BLaER1 (cell line): ENCODE measurements around the gene CAP2.
"Not testable (repeated sequence)": the region's sequence is repeated elsewhere in the genome, so short reads cannot be mapped to it uniquely, and the experiment has no call there.

Source experiments
- H3K27ac ChIP-seq: shearing (Covaris generic); formaldehyde crosslinking; 2 replicates; pipeline ENCODE4 v1.8.1; 2022
- H3K27me3 ChIP-seq: shearing (Covaris generic); formaldehyde crosslinking; 2 replicates; pipeline ENCODE4 v1.8.1; 2022
- H3K36me3 ChIP-seq: shearing (Covaris generic); formaldehyde crosslinking; 2 replicates; pipeline ENCODE4 v1.8.1; 2022
- H3K4me1 ChIP-seq: shearing (Covaris generic); formaldehyde crosslinking; 2 replicates; pipeline ENCODE4 v1.8.1; 2022
- H3K4me2 ChIP-seq: shearing (Covaris generic); formaldehyde crosslinking; 2 replicates; pipeline ENCODE4 v1.8.1; 2022
- H3K4me3 ChIP-seq: shearing (Covaris generic); formaldehyde crosslinking; 2 replicates; pipeline ENCODE4 v1.8.1; 2022
- H3K9ac ChIP-seq: shearing (Covaris generic); formaldehyde crosslinking; 2 replicates; pipeline ENCODE4 v1.8.1; 2022
- H3K9me3 ChIP-seq: shearing (Covaris generic); formaldehyde crosslinking; 2 replicates; pipeline ENCODE4 v1.8.1; 2022
- H4K20me1 ChIP-seq: shearing (Covaris generic); formaldehyde crosslinking; 2 replicates; pipeline ENCODE4 v1.8.1; 2022
- Cebpa-rat ChIP-seq: shearing (Covaris generic); IDR thresholded peaks from 2 replicates; pipeline ENCODE4 v1.8.1; 2022

The CAP2 gene

GRCh38 chr6:17393892-17394631 is 667 bp downstream of the CAP2 start:
- peak overlapping the region; percentile 79 for H3K27ac ChIP-seq
- H3K27me3 ChIP-seq, result peaks cover 5% of the 10 kb centered on the region; the same call in 1 of the 2 replicates
- H3K4me2 ChIP-seq, result peak overlapping the region; percentile 86
- no peaks in the 10 kb centered on the region for H3K36me3 ChIP-seq
- peaks cover 11% of the 10 kb centered on the region; the same call in 1 of the 2 replicates for H3K9me3 ChIP-seq
- no peak for TF ChIP-seq Cebpa-rat
- peak overlapping the region; percentile 83 for H3K9ac ChIP-seq
- no peaks in the 10 kb centered on the region for H4K20me1 ChIP-seq
- H3K4me3 ChIP-seq, result peak overlapping the region; percentile 82
- peaks cover 15% of the 10 kb centered on the region for H3K4me1 ChIP-seq

- peaks cover 7% of the 10 kb centered on the region; the same call in 1 of the 2 replicates for H3K9me3 ChIP-seq
- H3K4me3 ChIP-seq, result no peak overlapping the region
- no peak for TF ChIP-seq Cebpa-rat
- peaks cover 5% of the 10 kb centered on the region; the same call in 1 of the 2 replicates for H3K27me3 ChIP-seq
- H3K9ac ChIP-seq, result no peak overlapping the region
- H3K27ac ChIP-seq, result no peak overlapping the region
- H3K36me3 ChIP-seq, result no peaks in the 10 kb centered on the region
- H3K4me1 ChIP-seq, result peaks cover 15% of the 10 kb centered on the region
- peak overlapping the region; percentile 86; the same call in 1 of the 2 replicates for H3K4me2 ChIP-seq
- H4K20me1 ChIP-seq, result no peaks in the 10 kb centered on the region
These were observed 1.7 kb downstream of the CAP2 start for GRCh38 chr6:17395112-17395511.

- Histone ChIP-seq H3K27ac (no peak overlapping the region), H3K4me1 (peaks cover 15% of the 10 kb centered on the region), H3K9ac (no peak overlapping the region), H3K4me3 (no peak overlapping the region), H3K4me2 (no peak overlapping the region), H3K36me3 (no peaks in the 10 kb centered on the region), H4K20me1 (no peaks in the 10 kb centered on the region), H3K27me3 (peaks cover 5% of the 10 kb centered on the region; the same call in 1 of the 2 replicates), H3K9me3 (peaks cover 7% of the 10 kb centered on the region; the same call in 1 of the 2 replicates)
- no peak for TF ChIP-seq Cebpa-rat
These were observed 2.9 kb downstream of the CAP2 start for GRCh38 chr6:17396256-17396655.

- Histone ChIP-seq H3K27ac (no peak overlapping the region), H3K9ac (no peak overlapping the region), H3K27me3 (peaks cover 5% of the 10 kb centered on the region; the same call in 1 of the 2 replicates), H3K4me1 (peaks cover 15% of the 10 kb centered on the region), H4K20me1 (no peaks in the 10 kb centered on the region), H3K36me3 (no peaks in the 10 kb centered on the region), H3K9me3 (peaks cover 7% of the 10 kb centered on the region; the same call in 1 of the 2 replicates), H3K4me2 (no peak overlapping the region), H3K4me3 (no peak overlapping the region)
- TF ChIP-seq Cebpa-rat, result no peak
These were observed 4.4 kb downstream of the CAP2 start for GRCh38 chr6:17397764-17398194.

GRCh38 chr6:17405181-17405943 is 12.0 kb downstream of the CAP2 start:
- H4K20me1 ChIP-seq, H3K36me3 ChIP-seq, H3K27ac ChIP-seq, H3K4me1 ChIP-seq, H3K9ac ChIP-seq, H3K4me3 ChIP-seq, H3K27me3 ChIP-seq, H3K9me3 ChIP-seq: not testable (repeated sequence)
- peak overlapping the region; percentile 9; the same call in 1 of the 2 replicates for H3K4me2 ChIP-seq

GRCh38 chr6:17405944-17406245 is 12.5 kb downstream of the CAP2 start:
- H3K27me3 ChIP-seq, result no peaks in the 10 kb centered on the region
- H3K4me2 ChIP-seq, result peak overlapping the region; percentile 9; the same call in 1 of the 2 replicates
- peaks cover 9% of the 10 kb centered on the region for H3K9me3 ChIP-seq
- H3K4me1 ChIP-seq, result peaks cover 10% of the 10 kb centered on the region; the same call in 1 of the 2 replicates
- H3K9ac ChIP-seq, result no peak overlapping the region
- no peak overlapping the region for H3K27ac ChIP-seq
- no peak for TF ChIP-seq Cebpa-rat
- no peaks in the 10 kb centered on the region for H4K20me1 ChIP-seq
- H3K4me3 ChIP-seq, result no peak overlapping the region
- 0 out of 2 replicates have a peak, but pooled peaks cover 4% of the 10 kb centered on the region for H3K36me3 ChIP-seq

- Histone ChIP-seq H3K9ac (no peak overlapping the region), H3K27ac (no peak overlapping the region), H3K4me3 (no peak overlapping the region), H3K27me3 (no peaks in the 10 kb centered on the region), H3K4me2 (no peak overlapping the region), H3K9me3 (peaks cover 18% of the 10 kb centered on the region), H3K36me3 (0 out of 2 replicates have a peak, but pooled peaks cover 4% of the 10 kb centered on the region), H3K4me1 (peaks cover 15% of the 10 kb centered on the region; the same call in 1 of the 2 replicates), H4K20me1 (no peaks in the 10 kb centered on the region)
- TF ChIP-seq Cebpa-rat, result no peak
These were observed 14.7 kb downstream of the CAP2 start for GRCh38 chr6:17408081-17408480.

GRCh38 chr6:17410281-17410680 is 16.9 kb downstream of the CAP2 start:
- no peak for TF ChIP-seq Cebpa-rat
- H3K9ac ChIP-seq, result no peak overlapping the region
- H3K36me3 ChIP-seq, result 0 out of 2 replicates have a peak, but pooled peaks cover 4% of the 10 kb centered on the region
- peaks cover 20% of the 10 kb centered on the region for H3K9me3 ChIP-seq
- H3K27ac ChIP-seq, result no peak overlapping the region
- no peaks in the 10 kb centered on the region for H4K20me1 ChIP-seq
- peaks cover 18% of the 10 kb centered on the region; the same call in 1 of the 2 replicates for H3K4me1 ChIP-seq
- no peak overlapping the region for H3K4me2 ChIP-seq
- no peak overlapping the region for H3K4me3 ChIP-seq
- no peaks in the 10 kb centered on the region for H3K27me3 ChIP-seq

GRCh38 chr6:17413313-17413750 is 19.9 kb downstream of the CAP2 start:
- no peak overlapping the region for H3K9ac ChIP-seq
- 0 out of 2 replicates have a peak, but pooled peaks cover 4% of the 10 kb centered on the region for H3K36me3 ChIP-seq
- no peak for TF ChIP-seq Cebpa-rat
- no peaks in the 10 kb centered on the region for H4K20me1 ChIP-seq
- no peak overlapping the region for H3K27ac ChIP-seq
- no peak overlapping the region for H3K4me2 ChIP-seq
- H3K27me3 ChIP-seq, result no peaks in the 10 kb centered on the region
- peaks cover 25% of the 10 kb centered on the region for H3K9me3 ChIP-seq
- peaks cover 39% of the 10 kb centered on the region for H3K4me1 ChIP-seq
- no peak overlapping the region for H3K4me3 ChIP-seq

GRCh38 chr6:17414395-17414794 is 21.0 kb downstream of the CAP2 start:
- H3K9ac ChIP-seq, H3K4me2 ChIP-seq, H3K4me3 ChIP-seq, H3K27ac ChIP-seq, H3K27me3 ChIP-seq, H4K20me1 ChIP-seq, H3K36me3 ChIP-seq: not testable (repeated sequence)
- Histone ChIP-seq H3K4me1 (peaks cover 49% of the 10 kb centered on the region), H3K9me3 (peaks cover 25% of the 10 kb centered on the region)
